ENCODE data around the gene CELSR2. TPM values are rescaled to one million over a fixed set of nuclear protein-coding genes. Genes with fewer than 3 reads are reported as not detected.
"Not testable (repeated sequence)": the region's sequence is repeated elsewhere in the genome, so short reads cannot be mapped to it uniquely, and the experiment has no call there.

CELSR2 gene
- total and polyA plus RNA-seq, 8 donors = 0.76 to 18.7 (median 6.2) TPM

DNA sequence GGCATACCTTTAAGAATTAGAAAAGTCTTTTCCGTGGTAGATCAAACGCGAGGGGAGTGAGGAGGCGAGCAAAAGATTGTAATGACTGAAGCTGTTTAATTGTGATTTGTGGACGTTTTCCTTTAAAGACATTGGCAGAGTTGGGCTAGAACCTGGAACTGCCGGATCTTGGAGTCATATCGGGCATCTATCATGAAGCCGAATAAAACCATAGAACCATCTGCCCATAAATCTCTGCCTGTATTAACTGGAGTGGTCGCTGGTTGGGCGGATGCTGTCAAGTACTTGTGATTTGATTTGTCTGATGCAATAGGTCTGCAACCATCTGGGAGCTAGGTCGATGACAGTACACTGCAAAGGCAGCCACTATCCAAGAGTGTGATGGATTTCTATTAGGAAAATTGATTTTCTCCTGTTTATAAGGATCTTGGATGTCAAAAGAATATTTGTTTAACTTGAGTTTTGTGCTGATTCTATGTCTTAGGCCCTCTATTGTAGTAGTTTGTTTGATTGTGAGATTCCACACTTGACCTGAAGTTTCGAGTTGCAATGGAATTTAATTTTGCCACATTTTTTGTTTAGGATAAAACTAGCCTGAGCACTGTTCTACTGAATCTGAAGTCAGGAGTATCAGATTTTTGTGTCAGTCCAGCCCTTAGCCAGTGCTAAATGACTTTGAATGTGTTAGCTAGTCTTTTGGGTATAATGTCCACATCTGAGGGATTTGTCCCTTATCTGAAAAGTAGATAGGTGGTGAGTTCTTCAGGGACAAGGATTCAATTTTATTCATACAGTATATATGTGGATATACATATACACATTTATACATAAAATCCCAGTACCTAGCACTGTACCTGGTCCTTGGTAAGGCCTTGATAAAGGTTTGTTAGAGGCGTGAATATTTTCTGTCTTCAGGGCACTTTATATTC lies 34.4 kb upstream of the CELSR2 start:
- H3K4me3 ChIP-seq = peak overlapping the region; percentile 80 to 96 (median 86)
- H3K4me1 ChIP-seq = peaks cover 19 to 46% (median 36%) of the 10 kb centered on the region in 4 donors
- intact Hi-C loops (cut with DNase I; ENCODE audit: low total_unique reads) = no loop called here
- no peaks in the 10 kb centered on the region for H3K9me3 ChIP-seq
- peaks cover 0 to 3% (median 0%) of the 10 kb centered on the region in 4 donors for H3K36me3 ChIP-seq
- TF ChIP-seq, protein P1, sequence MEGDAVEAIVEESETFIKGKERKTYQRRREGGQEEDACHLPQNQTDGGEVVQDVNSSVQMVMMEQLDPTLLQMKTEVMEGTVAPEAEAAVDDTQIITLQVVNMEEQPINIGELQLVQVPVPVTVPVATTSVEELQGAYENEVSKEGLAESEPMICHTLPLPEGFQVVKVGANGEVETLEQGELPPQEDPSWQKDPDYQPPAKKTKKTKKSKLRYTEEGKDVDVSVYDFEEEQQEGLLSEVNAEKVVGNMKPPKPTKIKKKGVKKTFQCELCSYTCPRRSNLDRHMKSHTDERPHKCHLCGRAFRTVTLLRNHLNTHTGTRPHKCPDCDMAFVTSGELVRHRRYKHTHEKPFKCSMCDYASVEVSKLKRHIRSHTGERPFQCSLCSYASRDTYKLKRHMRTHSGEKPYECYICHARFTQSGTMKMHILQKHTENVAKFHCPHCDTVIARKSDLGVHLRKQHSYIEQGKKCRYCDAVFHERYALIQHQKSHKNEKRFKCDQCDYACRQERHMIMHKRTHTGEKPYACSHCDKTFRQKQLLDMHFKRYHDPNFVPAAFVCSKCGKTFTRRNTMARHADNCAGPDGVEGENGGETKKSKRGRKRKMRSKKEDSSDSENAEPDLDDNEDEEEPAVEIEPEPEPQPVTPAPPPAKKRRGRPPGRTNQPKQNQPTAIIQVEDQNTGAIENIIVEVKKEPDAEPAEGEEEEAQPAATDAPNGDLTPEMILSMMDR (IDR thresholded peaks at IDR 0.05) = no peak
- TF ChIP-seq POLR2AphosphoS5 (IDR thresholded peaks at IDR 0.05) (peak in 2 of 3 donors; percentile 30 to 50), POLR2A (IDR thresholded peaks at IDR 0.05) (no peak)
- peak; percentile 40 to 74 for DNase-seq
- peak overlapping the region; percentile 90 to 96 (median 94) for H3K27ac ChIP-seq
- 8 to 13% (median 10%) methylated on average over 13 of the region's 13 CpGs for WGBS, 5 donors
- H3K27me3 ChIP-seq = no peaks in the 10 kb centered on the region

DNA sequence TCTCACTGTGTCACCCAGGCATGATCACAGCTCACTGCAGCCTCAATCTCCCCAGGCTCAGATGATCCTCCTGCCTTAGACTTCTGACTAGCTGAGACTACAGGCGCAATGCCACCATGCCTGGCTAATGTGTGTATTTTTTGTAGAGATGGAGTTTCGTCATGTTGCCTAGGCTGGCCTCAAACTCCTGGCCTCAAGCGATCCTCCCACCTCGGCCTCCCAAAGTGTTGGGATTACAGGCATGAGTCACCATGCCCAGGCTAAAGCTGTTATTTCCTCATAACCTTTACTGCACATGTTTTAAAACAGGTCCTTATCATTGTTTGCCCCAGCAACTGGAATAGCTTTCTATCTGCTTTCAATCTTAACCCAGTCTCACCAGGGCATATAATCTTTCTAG lies 32.7 kb upstream of the CELSR2 start:
- no peaks in the 10 kb centered on the region for H3K27me3 ChIP-seq
- peak overlapping the region in 2 of 5 donors; percentile 30 to 93 for H3K27ac ChIP-seq
- peaks cover 0 to 6% (median 5%) of the 10 kb centered on the region in 4 donors for H3K36me3 ChIP-seq
- no peak for TF ChIP-seq EP300 (IDR thresholded peaks at IDR 0.05)
- TF ChIP-seq POLR2AphosphoS5 (IDR thresholded peaks at IDR 0.05) = no peak
- TF ChIP-seq, protein P1 (IDR thresholded peaks at IDR 0.05) = no peak
- no peak for TF ChIP-seq POLR2A (IDR thresholded peaks at IDR 0.05)
- WGBS, 5 donors = 76 to 89% (median 85%) methylated on average over 4 of the region's 4 CpGs
- no peak overlapping the region for H3K4me3 ChIP-seq
- no peak for DNase-seq
- no peaks in the 10 kb centered on the region for H3K9me3 ChIP-seq
- intact Hi-C loops (cut with DNase I; ENCODE audit: low total_unique reads) = no loop called here
- peaks cover 19 to 52% (median 37%) of the 10 kb centered on the region in 4 donors for H3K4me1 ChIP-seq

DNA sequence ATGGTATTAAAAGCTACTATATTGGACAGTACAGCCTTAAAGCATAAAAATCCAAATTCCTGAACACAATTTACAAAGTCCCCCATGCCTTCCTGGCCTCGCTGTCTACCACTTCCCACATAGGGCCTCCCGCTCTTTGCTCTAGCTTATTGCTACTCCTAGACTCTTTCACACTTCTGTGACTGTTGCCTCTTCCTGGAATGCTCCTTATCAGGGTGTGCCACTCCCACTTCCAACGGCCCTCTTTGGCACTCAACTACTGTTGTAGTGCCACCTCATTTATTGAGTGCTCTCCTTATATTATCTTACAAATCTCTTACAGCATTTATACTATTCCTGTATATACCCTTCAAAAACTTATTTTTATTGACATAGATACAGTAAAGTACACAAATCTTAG lies 30.8 kb upstream of the CELSR2 start:
- Histone ChIP-seq H3K36me3 (peaks cover under 1 to 20% (median 5%) of the 10 kb centered on the region in 4 donors), H3K27me3 (no peaks in the 10 kb centered on the region), H3K4me1 (peaks cover 19 to 48% (median 32%) of the 10 kb centered on the region in 4 donors), H3K27ac (peak overlapping the region in 1 of 5 donors; percentile 50), H3K4me3 (no peak overlapping the region), H3K9me3 (no peaks in the 10 kb centered on the region)
- 40 to 61% (median 45%) methylated on average over 3 of the region's 3 CpGs for WGBS, 5 donors
- TF ChIP-seq POLR2AphosphoS5 (IDR thresholded peaks at IDR 0.05) (peak in 1 of 3 donors; percentile 37), POLR2A (IDR thresholded peaks at IDR 0.05) (no peak)
- intact Hi-C loops (cut with DNase I; ENCODE audit: low total_unique reads) = no loop called here
- DNase-seq = peak; percentile 55 to 63

DNA sequence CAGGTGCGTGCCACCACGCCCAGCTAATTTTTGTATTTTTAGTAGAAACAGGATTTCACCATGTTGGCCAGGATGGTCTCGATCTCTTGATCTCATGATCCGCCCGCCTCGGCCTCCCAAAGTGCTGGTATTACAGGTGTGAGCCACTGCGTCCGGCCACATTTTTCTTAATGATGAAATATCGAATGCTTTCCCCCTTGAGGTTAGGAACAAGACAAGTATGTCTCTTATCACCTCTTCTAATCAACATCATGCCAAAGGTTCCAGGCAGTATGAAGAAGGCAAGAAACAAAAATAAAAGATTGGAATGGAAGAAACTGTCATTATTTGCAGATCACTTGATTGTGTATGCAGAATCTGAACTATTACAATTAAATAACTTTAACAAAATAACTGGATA lies 28.1 kb upstream of the CELSR2 start:
- not testable (repeated sequence) for H3K27ac ChIP-seq, DNase-seq
- WGBS, 5 donors = 95 to 99% (median 96%) methylated on average over 9 of the region's 9 CpGs

DNA sequence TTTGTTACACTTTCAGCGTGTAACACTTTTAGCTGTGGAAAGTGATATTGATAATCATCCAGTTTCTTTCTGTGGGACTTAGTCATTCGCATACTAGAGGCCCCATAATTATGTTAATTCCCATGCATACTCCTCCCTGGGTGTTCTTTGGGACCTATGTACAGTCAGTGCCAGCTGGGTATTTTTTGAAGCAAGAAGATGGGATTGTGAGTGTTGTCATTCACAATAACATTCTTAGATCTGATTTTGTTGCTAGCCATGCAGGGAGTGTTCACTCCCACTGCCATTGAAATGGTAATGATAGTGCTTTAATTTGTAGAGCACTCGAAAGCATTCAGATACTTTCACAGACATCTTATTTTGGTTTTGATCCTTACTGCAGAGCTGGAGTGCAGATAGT lies 24.0 kb upstream of the CELSR2 start:
- DNase-seq = no peak
- intact Hi-C loops (cut with DNase I; ENCODE audit: low total_unique reads) = no loop called here
- Histone ChIP-seq H3K27ac (no peak overlapping the region), H3K9me3 (no peaks in the 10 kb centered on the region), H3K27me3 (no peaks in the 10 kb centered on the region), H3K4me1 (peaks cover 0 to 22% (median 4%) of the 10 kb centered on the region in 4 donors), H3K36me3 (peaks cover 27 to 75% (median 64%) of the 10 kb centered on the region in 4 donors), H3K4me3 (no peak overlapping the region)
- WGBS, 5 donors = 82 to 91% (median 90%) methylated on average over 3 of the region's 3 CpGs
- TF ChIP-seq POLR2A (IDR thresholded peaks at IDR 0.05) (no peak), POLR2AphosphoS5 (IDR thresholded peaks at IDR 0.05) (no peak), EP300 (IDR thresholded peaks at IDR 0.05) (no peak)
- TF ChIP-seq, protein P1 (IDR thresholded peaks at IDR 0.05) = no peak

More for the DNA sequence above, 28.1 kb upstream of the CELSR2 start:
- H3K27me3 ChIP-seq; H3K9me3 ChIP-seq; H3K4me3 ChIP-seq; intact Hi-C loops (cut with DNase I; ENCODE audit: low total_unique reads): not testable (repeated sequence)
- Histone ChIP-seq H3K36me3 (peaks cover 3 to 41% (median 28%) of the 10 kb centered on the region in 4 donors), H3K4me1 (peaks cover 5 to 46% (median 20%) of the 10 kb centered on the region in 4 donors)

All from stomach (tissue), 9 donors.